ENCODE data around the gene GGT5. TPM values are rescaled to one million over a fixed set of nuclear protein-coding genes. Genes with fewer than 3 reads are reported as not detected.
A peak's percentile ranks its signal among the peaks of the same experiment; 100 is the strongest.

GGT5 gene
- total RNA-seq, 2 experiments from 2014 or later: not detected

DNA sequence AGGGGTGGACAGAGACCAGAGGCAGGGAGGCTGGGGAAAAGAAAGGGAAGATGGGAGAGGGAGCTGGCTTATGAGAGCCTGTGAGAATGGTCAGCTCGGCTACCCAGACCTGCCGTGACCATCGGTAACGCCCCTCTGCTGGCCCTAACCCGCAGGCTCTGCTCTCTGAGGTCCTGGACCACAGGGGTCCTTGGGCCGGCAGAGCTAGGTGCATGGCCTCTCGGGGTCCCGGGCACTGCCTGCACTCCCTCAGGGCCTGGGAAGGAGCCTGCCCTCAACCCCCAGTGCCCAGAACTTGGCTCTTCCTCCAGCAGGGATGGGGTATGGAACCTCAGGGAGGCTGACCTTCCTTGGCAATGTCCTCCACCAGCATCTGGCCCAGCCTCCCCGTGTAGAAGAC lies 13.2 kb downstream of the GGT5 start:
- Mint-ChIP-seq H3K4me3 (no peak overlapping the region), H3K27me3 (no peaks in the 10 kb centered on the region), H3K4me1 (ENCODE audit: low read depth) (peaks cover 4% of the 10 kb centered on the region), H3K27ac (no peak overlapping the region), H3K9me3 (no peaks in the 10 kb centered on the region), H3K36me3 (ENCODE audit: low read depth) (no peaks in the 10 kb centered on the region)
- no peaks in the 10 kb centered on the region for H3K27me3 ChIP-seq (ENCODE audit: control insufficient read depth in 1 of 2, insufficient read depth in 2 of 2, low read length in 2 of 2)
- no peaks in the 10 kb centered on the region for H3K9me3 ChIP-seq (ENCODE audit: control insufficient read depth in 1 of 2, insufficient read depth in 1 of 2, low read length in 2 of 2)
- POLR2A ChIA-PET: interaction anchor here (1.3 kb wide), 1 partner anchor 11 kb away, joined by 8 read pairs; no protein-coding TSS in a partner anchor
- intact Hi-C loops (cut with DNase I, micrococcal nuclease): loop anchor here in 1 of 2 experiments (2.0 kb wide), 1 partner anchor 99 kb away; no protein-coding TSS in a partner anchor
- H3K4me3 ChIP-seq (ENCODE audit: low read length): no peak overlapping the region
- CTCF ChIA-PET: interaction anchor here (1.0 to 1.3 kb wide), 3 partner anchors 125 to 221 kb away, joined by 3 to 4 read pairs (median 3); no protein-coding TSS in a partner anchor
- DNase-seq: no peak
- TF ChIP-seq, protein P1, sequence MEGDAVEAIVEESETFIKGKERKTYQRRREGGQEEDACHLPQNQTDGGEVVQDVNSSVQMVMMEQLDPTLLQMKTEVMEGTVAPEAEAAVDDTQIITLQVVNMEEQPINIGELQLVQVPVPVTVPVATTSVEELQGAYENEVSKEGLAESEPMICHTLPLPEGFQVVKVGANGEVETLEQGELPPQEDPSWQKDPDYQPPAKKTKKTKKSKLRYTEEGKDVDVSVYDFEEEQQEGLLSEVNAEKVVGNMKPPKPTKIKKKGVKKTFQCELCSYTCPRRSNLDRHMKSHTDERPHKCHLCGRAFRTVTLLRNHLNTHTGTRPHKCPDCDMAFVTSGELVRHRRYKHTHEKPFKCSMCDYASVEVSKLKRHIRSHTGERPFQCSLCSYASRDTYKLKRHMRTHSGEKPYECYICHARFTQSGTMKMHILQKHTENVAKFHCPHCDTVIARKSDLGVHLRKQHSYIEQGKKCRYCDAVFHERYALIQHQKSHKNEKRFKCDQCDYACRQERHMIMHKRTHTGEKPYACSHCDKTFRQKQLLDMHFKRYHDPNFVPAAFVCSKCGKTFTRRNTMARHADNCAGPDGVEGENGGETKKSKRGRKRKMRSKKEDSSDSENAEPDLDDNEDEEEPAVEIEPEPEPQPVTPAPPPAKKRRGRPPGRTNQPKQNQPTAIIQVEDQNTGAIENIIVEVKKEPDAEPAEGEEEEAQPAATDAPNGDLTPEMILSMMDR (IDR thresholded peaks at IDR 0.05): no peak
- H3K36me3 ChIP-seq (ENCODE audit: insufficient read depth, low read length): no peaks in the 10 kb centered on the region
- ATAC-seq (ENCODE audit: poor library complexity): no peak
- no peak overlapping the region for H3K27ac ChIP-seq (ENCODE audit: low read depth in 1 of 2, low read length in 2 of 2)
- no peaks in the 10 kb centered on the region for H3K4me1 ChIP-seq (ENCODE audit: insufficient read depth, low read length)

DNA sequence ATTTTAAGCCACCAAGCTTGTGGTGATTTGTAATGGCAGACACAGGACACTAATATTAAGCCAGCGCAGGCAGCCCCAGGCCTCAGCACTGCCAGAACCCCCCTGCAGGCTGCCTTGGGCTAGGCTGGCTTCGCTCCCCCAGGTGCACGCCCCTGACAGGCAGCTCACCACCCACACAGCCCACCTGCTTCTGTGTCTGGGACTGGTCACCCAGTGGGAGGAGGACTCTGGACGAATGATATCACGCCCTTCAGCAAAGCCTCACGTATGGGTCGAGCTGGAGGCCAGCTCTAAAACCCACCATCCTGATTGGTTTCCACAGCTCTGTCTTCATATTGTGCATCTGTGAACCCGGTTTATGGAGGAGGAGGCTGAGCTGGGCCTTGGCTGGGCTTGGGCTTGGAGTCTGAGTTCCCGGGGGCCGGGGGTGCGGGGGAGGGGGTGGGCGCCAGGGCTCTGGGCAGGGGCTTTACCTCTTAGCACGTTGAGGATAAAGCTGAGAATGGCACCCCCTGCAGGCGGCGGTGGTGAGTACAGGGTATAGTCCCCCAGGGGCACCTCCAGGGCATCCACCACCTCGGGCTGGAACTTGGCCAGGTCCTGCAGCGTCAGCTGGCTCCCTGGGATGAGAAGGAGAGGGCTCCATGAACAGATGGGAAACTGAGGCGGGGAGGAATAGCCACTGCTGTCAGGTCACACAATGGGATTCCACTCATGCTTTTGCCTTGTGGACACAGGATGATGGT lies 13.8 kb downstream of the GGT5 start:
- POLR2A ChIA-PET: interaction anchor here (1.3 kb wide), 1 partner anchor 12 kb away, joined by 8 read pairs; no protein-coding TSS in a partner anchor
- H3K36me3 Mint-ChIP-seq (ENCODE audit: low read depth): no peaks in the 10 kb centered on the region
- no peak overlapping the region for H3K4me3 ChIP-seq (ENCODE audit: low read length)
- no peaks in the 10 kb centered on the region for H3K4me1 ChIP-seq (ENCODE audit: insufficient read depth, low read length)
- no peak overlapping the region for H3K27ac ChIP-seq (ENCODE audit: low read depth in 1 of 2, low read length in 2 of 2)
- no peaks in the 10 kb centered on the region for H3K27me3 Mint-ChIP-seq
- CTCF ChIA-PET: interaction anchor here (1.0 to 1.3 kb wide), 3 partner anchors 124 to 221 kb away, joined by 3 to 4 read pairs (median 3); no protein-coding TSS in a partner anchor
- H3K4me3 Mint-ChIP-seq: no peak overlapping the region
- ATAC-seq (ENCODE audit: poor library complexity): peak; percentile 76
- H3K36me3 ChIP-seq (ENCODE audit: insufficient read depth, low read length): no peaks in the 10 kb centered on the region
- TF ChIP-seq, protein P1 (IDR thresholded peaks at IDR 0.05): peak; percentile 42
- no peaks in the 10 kb centered on the region for H3K9me3 ChIP-seq (ENCODE audit: control insufficient read depth in 1 of 2, insufficient read depth in 1 of 2, low read length in 2 of 2)
- H3K9me3 Mint-ChIP-seq: no peaks in the 10 kb centered on the region
- peaks cover 4% of the 10 kb centered on the region for H3K4me1 Mint-ChIP-seq (ENCODE audit: low read depth)
- H3K27me3 ChIP-seq (ENCODE audit: control insufficient read depth in 1 of 2, insufficient read depth in 2 of 2, low read length in 2 of 2): no peaks in the 10 kb centered on the region
- DNase-seq: peak; percentile 46 to 76 (median 57)
- H3K27ac Mint-ChIP-seq: no peak overlapping the region
- intact Hi-C loops (cut with DNase I, micrococcal nuclease): loop anchor here in 1 of 2 experiments (2.0 kb wide), 1 partner anchor 98 kb away; no protein-coding TSS in a partner anchor

DNA sequence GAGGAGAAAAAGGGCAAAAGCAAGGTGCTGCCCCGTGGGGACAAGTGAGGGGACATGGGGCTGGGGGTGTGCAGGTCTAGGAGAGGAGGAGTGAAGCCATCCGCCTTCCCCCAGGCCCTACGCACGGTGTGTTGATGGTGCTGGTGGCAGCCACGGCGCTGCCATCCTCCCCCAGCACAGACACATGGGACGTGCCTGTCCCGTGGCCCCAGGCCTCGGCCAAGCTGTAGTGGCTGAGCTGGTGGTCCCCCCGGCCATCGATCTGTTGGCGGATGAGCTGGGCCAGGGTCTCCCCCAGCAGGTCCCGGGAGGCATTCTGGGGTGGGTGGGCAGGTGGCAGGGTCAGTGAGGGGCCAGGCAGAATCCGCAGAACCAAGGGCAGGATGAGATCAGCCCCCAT lies 18.9 kb downstream of the GGT5 start:
- Histone ChIP-seq H3K36me3 (ENCODE audit: insufficient read depth, low read length) (no peaks in the 10 kb centered on the region), H3K4me3 (ENCODE audit: low read length) (no peak overlapping the region), H3K27ac (ENCODE audit: low read depth in 1 of 2, low read length in 2 of 2) (no peak overlapping the region), H3K9me3 (ENCODE audit: control insufficient read depth in 1 of 2, insufficient read depth in 1 of 2, low read length in 2 of 2) (peaks cover 0 to 24% of the 10 kb centered on the region in 2 experiments), H3K4me1 (ENCODE audit: insufficient read depth, low read length) (no peaks in the 10 kb centered on the region), H3K27me3 (ENCODE audit: control insufficient read depth in 1 of 2, insufficient read depth in 2 of 2, low read length in 2 of 2) (no peaks in the 10 kb centered on the region)
- no peak overlapping the region for H3K4me3 Mint-ChIP-seq
- ATAC-seq (ENCODE audit: poor library complexity) (no peak), DNase-seq (no peak)
- CTCF ChIA-PET: no interaction called here
- no peaks in the 10 kb centered on the region for H3K27me3 Mint-ChIP-seq
- TF ChIP-seq, protein P1 (IDR thresholded peaks at IDR 0.05): no peak
- H3K27ac Mint-ChIP-seq: no peak overlapping the region
- H3K9me3 Mint-ChIP-seq: peaks cover 4% of the 10 kb centered on the region
- H3K36me3 Mint-ChIP-seq (ENCODE audit: low read depth): no peaks in the 10 kb centered on the region
- intact Hi-C loops (cut with DNase I, micrococcal nuclease): no loop called here
- POLR2A ChIA-PET: no interaction called here
- no peaks in the 10 kb centered on the region for H3K4me1 Mint-ChIP-seq (ENCODE audit: low read depth)

All from CD4-positive, alpha-beta T cell (primary cell).